Upper lobe of left lung (tissue), 6 donors: ENCODE data around the gene CCBE1. TPM values are rescaled to one million over a fixed set of nuclear protein-coding genes. Genes with fewer than 3 reads are reported as not detected.

Experiments
- ATAC-seq, 2 donors: fragments of 200-7000 bp; cut with Tn5 transposase; one replicate each; pipeline ENCODE4 v1.9.1; 2022; ENCODE audit warnings: mild to moderate bottlenecking in 2 of 2, moderate library complexity in 2 of 2; ENCODE audit not compliant: low FRiP score in 2 of 2
- DNase-seq, 2 donors: peaks; one replicate each; pipeline ENCODE4 v3.0.0-alpha.2; 2019 to 2020
- H3K27ac ChIP-seq, 4 donors: fragments of 200-600 bp; sonication (generic); one replicate each; pipeline ENCODE4 v1.5.1; 2016 to 2019
- H3K27me3 ChIP-seq, 4 donors: fragments of 200-600 bp; sonication (generic); one replicate each; pipeline ENCODE4 v1.5.1; 2017 to 2019
- H3K36me3 ChIP-seq, 4 donors: fragments of 200-600 bp; sonication (generic); one replicate each; pipeline ENCODE4 v1.5.1; 2016 to 2019
- H3K4me1 ChIP-seq, 4 donors: fragments of 200-600 bp; sonication (generic); one replicate each; pipeline ENCODE4 v1.5.1; 2018 to 2019
- H3K4me3 ChIP-seq, 4 donors: fragments of 200-600 bp; sonication (generic); one replicate each; pipeline ENCODE4 v1.5.1; 2017 to 2019; ENCODE audit warnings: mild to moderate bottlenecking in 2 of 4, moderate library complexity in 1 of 4
- H3K9me3 ChIP-seq, 4 donors: fragments of 200-600 bp; sonication (generic); one replicate each; pipeline ENCODE4 v1.5.1; 2018 to 2019
- EP300 ChIP-seq, 4 donors: sonication (generic); formaldehyde crosslinking; IDR thresholded peaks; one replicate each; pipeline ENCODE4 v1.5.1; 2017; ENCODE audit warnings: antibody characterized with exemption in 4 of 4, control low read depth in 2 of 4
- POLR2A ChIP-seq, 4 donors: fragments of 450-650 bp; IDR thresholded peaks; one replicate each; pipeline ENCODE4 v1.5.1; 2016 to 2017; ENCODE audit warnings: antibody characterized with exemption in 4 of 4, mild to moderate bottlenecking in 2 of 4
- POLR2AphosphoS5 ChIP-seq, 2 donors: sonication (generic); formaldehyde crosslinking; IDR thresholded peaks; one replicate each; pipeline ENCODE4 v1.5.1; 2017; ENCODE audit warnings: antibody characterized with exemption in 2 of 2
- WGBS, 2 donors: methylation state at CpG; one replicate each; pipeline ENCODE4 v1.1.5; 2017 to 2018; 5-methylcytosine and 5-hydroxymethylcytosine counted together
- total RNA-seq, 6 donors: library from RNA; depleted of rRNA in 4 of 6; stranded (reverse); fragments of >200 nt in 4 of 6; gene quantifications; one replicate each; pipeline versions ENCODE4 v1.1.0 to v1.2.1, GENCODE V29; 2016 to 2021
- TF ChIP-seq, protein P1 (sequence below), 6 experiments: fragments of 450-650 bp in 4 of 6; fragments of 200-600 bp in 2 of 6; sonication (generic) in 2 of 6; IDR thresholded peaks; one replicate each; pipeline ENCODE4 v1.5.1; 2016 to 2019; ENCODE audit warnings: antibody characterized with exemption in 6 of 6
- donor health status: DM: no; HTN: no; CAD: no; lungs with moderate emphysema.
- donor health status: DM: no; HTN: yes; CAD: no; lungs with severe emphysema.

Gene CCBE1
- total RNA-seq, 6 donors from 2014 or later: 8.7 to 23.6 (median 12.3) TPM

DNA sequence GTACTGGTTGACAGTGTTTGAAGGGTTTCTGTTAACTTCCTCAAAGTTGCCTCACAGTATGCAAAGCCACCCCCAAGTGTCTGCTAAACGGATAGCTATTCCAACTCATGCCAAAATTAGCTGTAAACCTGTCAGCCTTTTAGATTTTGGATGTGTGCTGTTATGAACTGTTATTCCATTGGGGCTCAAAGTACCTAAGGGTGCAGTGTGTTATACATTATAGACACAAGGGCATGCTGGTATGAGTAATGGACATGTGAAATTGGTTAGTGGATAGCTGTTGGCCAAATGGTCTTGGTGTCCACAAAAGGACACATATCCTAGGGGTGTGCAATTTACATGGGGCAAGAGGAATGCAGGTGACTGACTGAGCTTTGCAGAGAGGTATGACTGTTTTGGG is 33.7 kb upstream of the CCBE1 start:
- no peaks in the 10 kb centered on the region for H3K27me3 ChIP-seq
- TF ChIP-seq EP300 (IDR thresholded peaks at IDR 0.05) (no peak), POLR2A (IDR thresholded peaks at IDR 0.05) (no peak), POLR2AphosphoS5 (IDR thresholded peaks at IDR 0.05) (no peak)
- TF ChIP-seq, protein P1, sequence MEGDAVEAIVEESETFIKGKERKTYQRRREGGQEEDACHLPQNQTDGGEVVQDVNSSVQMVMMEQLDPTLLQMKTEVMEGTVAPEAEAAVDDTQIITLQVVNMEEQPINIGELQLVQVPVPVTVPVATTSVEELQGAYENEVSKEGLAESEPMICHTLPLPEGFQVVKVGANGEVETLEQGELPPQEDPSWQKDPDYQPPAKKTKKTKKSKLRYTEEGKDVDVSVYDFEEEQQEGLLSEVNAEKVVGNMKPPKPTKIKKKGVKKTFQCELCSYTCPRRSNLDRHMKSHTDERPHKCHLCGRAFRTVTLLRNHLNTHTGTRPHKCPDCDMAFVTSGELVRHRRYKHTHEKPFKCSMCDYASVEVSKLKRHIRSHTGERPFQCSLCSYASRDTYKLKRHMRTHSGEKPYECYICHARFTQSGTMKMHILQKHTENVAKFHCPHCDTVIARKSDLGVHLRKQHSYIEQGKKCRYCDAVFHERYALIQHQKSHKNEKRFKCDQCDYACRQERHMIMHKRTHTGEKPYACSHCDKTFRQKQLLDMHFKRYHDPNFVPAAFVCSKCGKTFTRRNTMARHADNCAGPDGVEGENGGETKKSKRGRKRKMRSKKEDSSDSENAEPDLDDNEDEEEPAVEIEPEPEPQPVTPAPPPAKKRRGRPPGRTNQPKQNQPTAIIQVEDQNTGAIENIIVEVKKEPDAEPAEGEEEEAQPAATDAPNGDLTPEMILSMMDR (IDR thresholded peaks at IDR 0.05): no peak
- H3K4me3 ChIP-seq: no peak overlapping the region
- no peaks in the 10 kb centered on the region for H3K9me3 ChIP-seq
- no peaks in the 10 kb centered on the region for H3K4me1 ChIP-seq
- H3K36me3 ChIP-seq: no peaks in the 10 kb centered on the region
- no peak for ATAC-seq
- DNase-seq: no peak
- WGBS, 2 donors: 29 to 31% methylated on average over 1 of the region's 1 CpG
- H3K27ac ChIP-seq: no peak overlapping the region

DNA sequence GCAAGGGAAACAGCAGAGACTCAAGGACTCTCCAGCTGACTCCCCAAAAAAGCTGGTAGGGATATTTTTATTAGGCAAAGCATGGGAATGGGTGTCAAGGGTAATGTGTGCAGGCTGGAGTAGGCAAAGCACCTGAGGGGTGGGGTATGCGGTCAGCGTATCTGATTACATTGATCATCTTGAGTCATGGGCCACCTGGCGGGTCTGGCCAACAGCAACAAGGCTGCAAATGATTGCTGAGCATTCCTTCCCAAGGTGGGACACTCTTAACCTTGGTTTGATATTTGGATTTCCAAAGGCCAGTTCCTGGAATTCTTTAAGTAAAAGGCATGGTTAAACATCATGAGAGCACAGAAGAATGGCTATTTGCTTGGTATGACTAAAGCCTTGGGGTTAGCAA is 32.6 kb upstream of the CCBE1 start:
- DNase-seq: no peak
- no peaks in the 10 kb centered on the region for H3K36me3 ChIP-seq
- H3K4me1 ChIP-seq: no peaks in the 10 kb centered on the region
- H3K27me3 ChIP-seq: no peaks in the 10 kb centered on the region
- WGBS, 2 donors: 90 to 92% methylated on average over 3 of the region's 3 CpGs
- H3K27ac ChIP-seq: no peak overlapping the region
- TF ChIP-seq EP300 (IDR thresholded peaks at IDR 0.05) (no peak), POLR2AphosphoS5 (IDR thresholded peaks at IDR 0.05) (no peak), POLR2A (IDR thresholded peaks at IDR 0.05) (no peak)
- TF ChIP-seq, protein P1 (IDR thresholded peaks at IDR 0.05): no peak
- no peaks in the 10 kb centered on the region for H3K9me3 ChIP-seq
- no peak for ATAC-seq
- H3K4me3 ChIP-seq: no peak overlapping the region

- Histone ChIP-seq H3K4me1 (no peaks in the 10 kb centered on the region), H3K4me3 (no peak overlapping the region), H3K27me3 (no peaks in the 10 kb centered on the region), H3K9me3 (no peaks in the 10 kb centered on the region), H3K27ac (no peak overlapping the region), H3K36me3 (no peaks in the 10 kb centered on the region)
- WGBS, 2 donors: 71% methylated on average over 5 of the region's 5 CpGs
- ATAC-seq: no peak
- no peak for TF ChIP-seq POLR2AphosphoS5 (IDR thresholded peaks at IDR 0.05)
- TF ChIP-seq POLR2A (IDR thresholded peaks at IDR 0.05): no peak
- no peak for TF ChIP-seq EP300 (IDR thresholded peaks at IDR 0.05)
- TF ChIP-seq, protein P1 (IDR thresholded peaks at IDR 0.05): no peak
- DNase-seq: no peak
These were observed 31.6 kb upstream of the CCBE1 start for GRCh38 chr18:59728816-59729215.

DNA sequence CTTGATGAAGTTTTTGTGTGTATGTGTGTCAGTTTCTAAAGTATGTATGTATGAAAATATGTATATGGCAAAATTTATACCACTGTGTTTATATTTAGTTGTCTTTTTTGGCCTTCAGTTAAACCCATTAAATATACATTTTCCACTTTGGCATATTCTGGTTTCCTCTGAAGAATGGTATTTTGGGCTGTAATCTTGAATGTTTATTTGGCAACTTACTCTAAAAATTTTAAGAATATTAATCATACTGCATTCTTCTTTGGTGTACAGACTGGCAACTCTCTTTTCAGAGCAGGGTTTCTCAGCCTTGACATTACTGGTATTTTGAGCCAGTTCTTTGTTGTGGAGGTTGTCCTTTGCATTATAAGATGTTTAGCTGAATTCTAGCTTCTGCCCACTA is 27.9 kb upstream of the CCBE1 start:
- H3K4me1 ChIP-seq: no peaks in the 10 kb centered on the region
- ATAC-seq (no peak), DNase-seq (no peak)
- H3K36me3 ChIP-seq: no peaks in the 10 kb centered on the region
- TF ChIP-seq, protein P1 (IDR thresholded peaks at IDR 0.05): no peak
- TF ChIP-seq POLR2AphosphoS5 (IDR thresholded peaks at IDR 0.05): no peak
- no peak for TF ChIP-seq POLR2A (IDR thresholded peaks at IDR 0.05)
- no peak for TF ChIP-seq EP300 (IDR thresholded peaks at IDR 0.05)
- H3K4me3 ChIP-seq: no peak overlapping the region
- H3K27me3 ChIP-seq: no peaks in the 10 kb centered on the region
- H3K27ac ChIP-seq: no peak overlapping the region
- no peaks in the 10 kb centered on the region for H3K9me3 ChIP-seq

GRCh38 chr18:59724103-59724502 is 26.9 kb upstream of the CCBE1 start:
- ATAC-seq (no peak), DNase-seq (no peak)
- no peak overlapping the region for H3K27ac ChIP-seq
- H3K36me3 ChIP-seq: no peaks in the 10 kb centered on the region
- no peaks in the 10 kb centered on the region for H3K4me1 ChIP-seq
- no peaks in the 10 kb centered on the region for H3K9me3 ChIP-seq
- WGBS, 2 donors: 81 to 95% methylated on average over 2 of the region's 2 CpGs
- H3K4me3 ChIP-seq: no peak overlapping the region
- no peak for TF ChIP-seq POLR2AphosphoS5 (IDR thresholded peaks at IDR 0.05)
- no peak for TF ChIP-seq EP300 (IDR thresholded peaks at IDR 0.05)
- no peak for TF ChIP-seq POLR2A (IDR thresholded peaks at IDR 0.05)
- TF ChIP-seq, protein P1 (IDR thresholded peaks at IDR 0.05): no peak
- H3K27me3 ChIP-seq: no peaks in the 10 kb centered on the region
